Gastroesophageal sphincter (tissue), 3 donors: ENCODE measurements around the gene DLGAP4.

Source experiments
- CTCF ChIP-seq, 4 experiments: fragments of 200-600 bp in 2 of 4; fragments of 450-650 bp in 2 of 4; sonication (generic) in 1 of 4; IDR thresholded peaks; one replicate each; pipeline ENCODE4 v1.5.1; 2017 to 2019; ENCODE audit warnings: antibody characterized with exemption in 4 of 4, mild to moderate bottlenecking in 2 of 4, moderate library complexity in 2 of 4
- EP300 ChIP-seq: sonication (generic); formaldehyde crosslinking; IDR thresholded peaks from one replicate; pipeline ENCODE4 v1.6.1; 2017; ENCODE audit warnings: antibody characterized with exemption, mild to moderate bottlenecking
- POLR2A ChIP-seq, 2 donors: fragments of 450-650 bp; IDR thresholded peaks; one replicate each; pipeline ENCODE4 v1.6.1; 2017; ENCODE audit warnings: antibody characterized with exemption in 2 of 2, mild to moderate bottlenecking in 2 of 2, moderate library complexity in 1 of 2

DNA sequence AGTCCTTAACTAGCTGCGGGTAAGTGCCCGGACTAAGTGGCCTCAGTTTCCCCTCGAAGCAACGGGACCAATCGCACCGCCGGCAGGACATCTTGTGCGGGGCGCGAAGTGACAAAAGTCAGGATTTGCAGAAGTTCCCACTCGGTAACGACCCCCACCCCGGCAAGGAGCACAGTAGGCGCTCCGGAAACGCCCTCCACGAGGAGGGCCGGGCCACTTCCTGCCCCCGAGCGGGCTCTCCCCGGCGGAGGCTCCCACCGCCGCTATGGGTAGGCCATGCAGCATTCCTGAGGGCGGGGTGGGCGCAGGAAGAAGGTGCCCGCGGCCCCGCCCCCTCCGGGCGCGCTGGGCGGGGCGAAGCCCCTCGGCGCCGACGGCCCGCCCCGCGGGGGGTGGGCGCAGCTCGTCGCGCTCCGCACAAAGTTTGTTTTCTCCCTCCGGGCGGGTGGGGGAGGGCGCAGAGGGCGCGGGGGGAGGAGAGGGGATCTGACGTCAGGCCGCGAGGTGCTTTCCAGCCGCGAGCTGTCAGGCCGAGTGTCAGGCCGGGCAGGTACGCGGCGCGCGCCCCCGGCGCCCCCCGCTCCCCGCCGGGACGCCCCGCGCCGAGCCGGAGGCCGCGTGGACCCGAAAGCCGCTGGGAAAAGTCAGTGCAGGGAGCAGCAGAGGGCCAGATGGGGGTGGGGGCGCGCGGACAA is 267.1 kb downstream of the DLGAP4 start, which contains the start of gene TGIF2:
- TF ChIP-seq EP300 (no peak), CTCF (IDR thresholded peaks at IDR 0.05) (no peak), POLR2A (IDR thresholded peaks at IDR 0.05) (peak in 1 of 2 donors; percentile 34)
